ENCODE measurements around the gene CLBA1. TPM values are rescaled to one million over a fixed set of nuclear protein-coding genes. Genes with fewer than 3 reads are reported as not detected.

Gene CLBA1
- total RNA-seq, 1 donor from 2014 or later, result 7.7 TPM

DNA sequence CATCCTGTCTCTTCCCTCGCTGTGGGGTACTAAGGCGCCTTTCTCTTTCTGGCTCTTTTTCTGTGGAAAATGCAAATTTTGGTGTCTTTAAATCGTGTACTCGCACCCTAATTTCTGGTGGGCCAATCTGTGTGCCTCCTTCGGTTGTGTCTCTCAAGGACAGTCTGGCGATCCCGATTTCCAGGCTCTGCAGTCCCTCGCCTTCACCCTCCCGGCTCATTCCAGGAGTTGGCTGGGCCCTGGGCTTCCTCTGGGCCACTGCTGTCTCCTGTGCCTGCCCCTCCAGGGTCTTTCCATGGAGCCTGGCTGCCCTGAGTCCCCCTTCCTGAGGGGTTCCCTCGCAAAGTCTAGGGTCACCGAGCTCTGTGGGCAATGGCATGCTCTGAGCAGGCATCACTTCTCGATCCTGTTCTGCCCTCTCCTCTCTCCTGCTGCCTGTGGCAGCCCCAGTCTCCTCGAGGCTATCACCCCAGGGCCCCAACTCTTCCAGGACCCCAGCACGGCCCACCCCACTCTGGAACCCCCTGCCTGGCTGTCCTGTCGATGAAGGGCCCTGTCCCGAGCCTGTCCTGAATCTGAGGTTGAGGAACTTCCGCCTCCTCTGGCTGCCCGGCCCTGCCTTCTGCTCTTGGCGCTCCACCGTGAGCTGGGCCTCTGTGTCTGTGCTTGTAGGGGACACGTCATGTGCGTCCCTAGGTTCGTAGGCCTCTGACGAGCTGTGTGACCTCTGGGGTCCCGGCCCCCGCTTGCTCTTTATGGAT lies 31.5 kb upstream of the CLBA1 start:
- Mint-ChIP-seq H3K27ac (ENCODE audit: unreplicated experiment) (no peak overlapping the region), H3K27me3 (ENCODE audit: unreplicated experiment) (no peaks in the 10 kb centered on the region), H3K4me1 (ENCODE audit: unreplicated experiment) (peaks cover 10% of the 10 kb centered on the region), H3K36me3 (ENCODE audit: unreplicated experiment) (peaks cover 42% of the 10 kb centered on the region), H3K4me3 (ENCODE audit: unreplicated experiment) (no peak overlapping the region), H3K9me3 (ENCODE audit: unreplicated experiment) (no peaks in the 10 kb centered on the region)
- DNase-seq (ENCODE audit: extremely low spot score, unreplicated experiment), result no peak
- no peak for TF ChIP-seq CTCF (IDR thresholded peaks at IDR 0.05)

GRCh38 chr14:104954746-104955395 lies 30.7 kb upstream of the CLBA1 start:
- no peak overlapping the region for H3K27ac Mint-ChIP-seq (ENCODE audit: unreplicated experiment)
- H3K36me3 Mint-ChIP-seq (ENCODE audit: unreplicated experiment), result peaks cover 45% of the 10 kb centered on the region
- H3K9me3 Mint-ChIP-seq (ENCODE audit: unreplicated experiment), result no peaks in the 10 kb centered on the region
- TF ChIP-seq CTCF (IDR thresholded peaks at IDR 0.05), result no peak
- no peaks in the 10 kb centered on the region for H3K27me3 Mint-ChIP-seq (ENCODE audit: unreplicated experiment)
- no peak for DNase-seq (ENCODE audit: extremely low spot score, unreplicated experiment)
- no peak overlapping the region for H3K4me3 Mint-ChIP-seq (ENCODE audit: unreplicated experiment)
- H3K4me1 Mint-ChIP-seq (ENCODE audit: unreplicated experiment), result peaks cover 10% of the 10 kb centered on the region

DNA sequence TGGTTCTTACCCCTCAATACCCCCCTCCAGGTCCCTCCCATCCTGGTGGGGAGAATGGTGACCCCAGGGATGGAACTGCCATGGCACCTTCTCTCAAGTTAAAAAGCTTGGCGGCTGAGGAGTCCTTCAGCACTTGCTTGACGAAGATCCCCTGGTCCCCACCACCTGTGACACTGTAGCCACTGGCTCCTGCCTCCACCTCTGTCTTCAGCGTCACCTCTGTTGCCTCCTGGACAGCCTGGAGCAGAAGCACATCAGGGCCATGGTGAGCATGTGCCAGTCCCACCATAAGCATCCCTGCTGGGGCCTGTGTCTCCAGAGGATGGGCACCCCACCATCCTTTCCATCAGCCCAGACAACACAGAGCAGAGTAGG lies 30.2 kb upstream of the CLBA1 start:
- DNase-seq (ENCODE audit: extremely low spot score, unreplicated experiment), result no peak
- TF ChIP-seq CTCF (IDR thresholded peaks at IDR 0.05), result no peak
- Mint-ChIP-seq H3K27me3 (ENCODE audit: unreplicated experiment) (no peaks in the 10 kb centered on the region), H3K4me1 (ENCODE audit: unreplicated experiment) (peaks cover 10% of the 10 kb centered on the region), H3K36me3 (ENCODE audit: unreplicated experiment) (peaks cover 44% of the 10 kb centered on the region), H3K4me3 (ENCODE audit: unreplicated experiment) (no peak overlapping the region), H3K27ac (ENCODE audit: unreplicated experiment) (no peak overlapping the region), H3K9me3 (ENCODE audit: unreplicated experiment) (no peaks in the 10 kb centered on the region)

GRCh38 chr14:104956290-104956890 lies 29.2 kb upstream of the CLBA1 start:
- Mint-ChIP-seq H3K27ac (ENCODE audit: unreplicated experiment) (no peak overlapping the region), H3K4me3 (ENCODE audit: unreplicated experiment) (no peak overlapping the region), H3K9me3 (ENCODE audit: unreplicated experiment) (no peaks in the 10 kb centered on the region), H3K36me3 (ENCODE audit: unreplicated experiment) (peaks cover 43% of the 10 kb centered on the region), H3K4me1 (ENCODE audit: unreplicated experiment) (peaks cover 10% of the 10 kb centered on the region), H3K27me3 (ENCODE audit: unreplicated experiment) (no peaks in the 10 kb centered on the region)
- DNase-seq (ENCODE audit: extremely low spot score, unreplicated experiment), result no peak
- no peak for TF ChIP-seq CTCF (IDR thresholded peaks at IDR 0.05)

Data from osteocyte (in vitro differentiated cells).